H1 (cell line): Measurements from ENCODE around the gene SANBR. TPM values are rescaled to one million over a fixed set of nuclear protein-coding genes. Genes with fewer than 3 reads are reported as not detected.

Source experiments
- TCF12 ChIP-seq: IDR thresholded peaks from 2 replicates; pipeline ENCODE4 v1.6.1; 2011; ENCODE audit warnings: low read depth, mild to moderate bottlenecking, low read length
- polyA plus RNA-seq, 7 experiments: library from polyadenylated mRNA; depleted of rRNA in 3 of 7; stranded (reverse) in 5 of 7; unstranded in 2 of 7; fragments of >200 nt in 5 of 7; fragments of 200-250 nt in 2 of 7; gene quantifications; 1 replicate in 5 of 7; 2 replicates in 1 of 7; 4 replicates in 1 of 7; pipeline versions ENCODE4 v1.2.1 to v1.2.3, GENCODE V29; 2011 to 2013; ENCODE audit warnings: missing spikeins in 2 of 7, mixed read lengths in 2 of 7
- total RNA-seq: library from RNA; stranded (reverse); fragmentation: NEBNext Ultra II Directional; extraction: Animal tissue kit (Norgen Biotek cat#: 25700); gene quantifications from 2 replicates; pipeline ENCODE4 v1.2.1, GENCODE V29; 2021
- TF ChIP-seq, protein P1 (sequence below): fragments of 300-600 bp; sonication (generic); IDR thresholded peaks from 2 replicates; pipeline ENCODE4 v1.7.1; 2012; ENCODE audit warnings: low read length, moderate library complexity, mild to moderate bottlenecking, inconsistent platforms; ENCODE audit not compliant: insufficient replicate concordance

Gene SANBR
- total and polyA plus RNA-seq, 2 of the 8 experiments (the other 6 are each of a cell fraction or from before 2014, with no cell fraction given), result 3.4 to 12.1 TPM

DNA sequence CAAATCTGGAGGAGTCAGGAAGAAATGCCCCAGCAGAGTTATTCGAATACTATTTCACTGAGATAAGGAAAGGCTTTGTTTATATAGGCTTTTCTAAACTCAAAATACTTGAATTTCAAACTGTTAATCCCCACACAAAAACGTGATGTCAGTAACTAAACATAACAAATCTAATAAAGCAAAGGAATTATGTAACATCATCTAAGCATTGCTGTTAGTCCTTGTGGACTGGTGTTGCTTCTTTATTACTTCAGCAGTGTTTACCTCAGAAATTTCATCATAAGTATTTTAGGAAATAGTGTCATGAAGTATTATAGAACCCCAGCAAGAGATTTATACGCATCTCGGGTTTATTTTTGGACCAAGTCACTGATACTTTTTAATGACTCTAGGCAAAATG, 19.7 kb upstream of the SANBR start (continued):
- TF ChIP-seq, protein P1, sequence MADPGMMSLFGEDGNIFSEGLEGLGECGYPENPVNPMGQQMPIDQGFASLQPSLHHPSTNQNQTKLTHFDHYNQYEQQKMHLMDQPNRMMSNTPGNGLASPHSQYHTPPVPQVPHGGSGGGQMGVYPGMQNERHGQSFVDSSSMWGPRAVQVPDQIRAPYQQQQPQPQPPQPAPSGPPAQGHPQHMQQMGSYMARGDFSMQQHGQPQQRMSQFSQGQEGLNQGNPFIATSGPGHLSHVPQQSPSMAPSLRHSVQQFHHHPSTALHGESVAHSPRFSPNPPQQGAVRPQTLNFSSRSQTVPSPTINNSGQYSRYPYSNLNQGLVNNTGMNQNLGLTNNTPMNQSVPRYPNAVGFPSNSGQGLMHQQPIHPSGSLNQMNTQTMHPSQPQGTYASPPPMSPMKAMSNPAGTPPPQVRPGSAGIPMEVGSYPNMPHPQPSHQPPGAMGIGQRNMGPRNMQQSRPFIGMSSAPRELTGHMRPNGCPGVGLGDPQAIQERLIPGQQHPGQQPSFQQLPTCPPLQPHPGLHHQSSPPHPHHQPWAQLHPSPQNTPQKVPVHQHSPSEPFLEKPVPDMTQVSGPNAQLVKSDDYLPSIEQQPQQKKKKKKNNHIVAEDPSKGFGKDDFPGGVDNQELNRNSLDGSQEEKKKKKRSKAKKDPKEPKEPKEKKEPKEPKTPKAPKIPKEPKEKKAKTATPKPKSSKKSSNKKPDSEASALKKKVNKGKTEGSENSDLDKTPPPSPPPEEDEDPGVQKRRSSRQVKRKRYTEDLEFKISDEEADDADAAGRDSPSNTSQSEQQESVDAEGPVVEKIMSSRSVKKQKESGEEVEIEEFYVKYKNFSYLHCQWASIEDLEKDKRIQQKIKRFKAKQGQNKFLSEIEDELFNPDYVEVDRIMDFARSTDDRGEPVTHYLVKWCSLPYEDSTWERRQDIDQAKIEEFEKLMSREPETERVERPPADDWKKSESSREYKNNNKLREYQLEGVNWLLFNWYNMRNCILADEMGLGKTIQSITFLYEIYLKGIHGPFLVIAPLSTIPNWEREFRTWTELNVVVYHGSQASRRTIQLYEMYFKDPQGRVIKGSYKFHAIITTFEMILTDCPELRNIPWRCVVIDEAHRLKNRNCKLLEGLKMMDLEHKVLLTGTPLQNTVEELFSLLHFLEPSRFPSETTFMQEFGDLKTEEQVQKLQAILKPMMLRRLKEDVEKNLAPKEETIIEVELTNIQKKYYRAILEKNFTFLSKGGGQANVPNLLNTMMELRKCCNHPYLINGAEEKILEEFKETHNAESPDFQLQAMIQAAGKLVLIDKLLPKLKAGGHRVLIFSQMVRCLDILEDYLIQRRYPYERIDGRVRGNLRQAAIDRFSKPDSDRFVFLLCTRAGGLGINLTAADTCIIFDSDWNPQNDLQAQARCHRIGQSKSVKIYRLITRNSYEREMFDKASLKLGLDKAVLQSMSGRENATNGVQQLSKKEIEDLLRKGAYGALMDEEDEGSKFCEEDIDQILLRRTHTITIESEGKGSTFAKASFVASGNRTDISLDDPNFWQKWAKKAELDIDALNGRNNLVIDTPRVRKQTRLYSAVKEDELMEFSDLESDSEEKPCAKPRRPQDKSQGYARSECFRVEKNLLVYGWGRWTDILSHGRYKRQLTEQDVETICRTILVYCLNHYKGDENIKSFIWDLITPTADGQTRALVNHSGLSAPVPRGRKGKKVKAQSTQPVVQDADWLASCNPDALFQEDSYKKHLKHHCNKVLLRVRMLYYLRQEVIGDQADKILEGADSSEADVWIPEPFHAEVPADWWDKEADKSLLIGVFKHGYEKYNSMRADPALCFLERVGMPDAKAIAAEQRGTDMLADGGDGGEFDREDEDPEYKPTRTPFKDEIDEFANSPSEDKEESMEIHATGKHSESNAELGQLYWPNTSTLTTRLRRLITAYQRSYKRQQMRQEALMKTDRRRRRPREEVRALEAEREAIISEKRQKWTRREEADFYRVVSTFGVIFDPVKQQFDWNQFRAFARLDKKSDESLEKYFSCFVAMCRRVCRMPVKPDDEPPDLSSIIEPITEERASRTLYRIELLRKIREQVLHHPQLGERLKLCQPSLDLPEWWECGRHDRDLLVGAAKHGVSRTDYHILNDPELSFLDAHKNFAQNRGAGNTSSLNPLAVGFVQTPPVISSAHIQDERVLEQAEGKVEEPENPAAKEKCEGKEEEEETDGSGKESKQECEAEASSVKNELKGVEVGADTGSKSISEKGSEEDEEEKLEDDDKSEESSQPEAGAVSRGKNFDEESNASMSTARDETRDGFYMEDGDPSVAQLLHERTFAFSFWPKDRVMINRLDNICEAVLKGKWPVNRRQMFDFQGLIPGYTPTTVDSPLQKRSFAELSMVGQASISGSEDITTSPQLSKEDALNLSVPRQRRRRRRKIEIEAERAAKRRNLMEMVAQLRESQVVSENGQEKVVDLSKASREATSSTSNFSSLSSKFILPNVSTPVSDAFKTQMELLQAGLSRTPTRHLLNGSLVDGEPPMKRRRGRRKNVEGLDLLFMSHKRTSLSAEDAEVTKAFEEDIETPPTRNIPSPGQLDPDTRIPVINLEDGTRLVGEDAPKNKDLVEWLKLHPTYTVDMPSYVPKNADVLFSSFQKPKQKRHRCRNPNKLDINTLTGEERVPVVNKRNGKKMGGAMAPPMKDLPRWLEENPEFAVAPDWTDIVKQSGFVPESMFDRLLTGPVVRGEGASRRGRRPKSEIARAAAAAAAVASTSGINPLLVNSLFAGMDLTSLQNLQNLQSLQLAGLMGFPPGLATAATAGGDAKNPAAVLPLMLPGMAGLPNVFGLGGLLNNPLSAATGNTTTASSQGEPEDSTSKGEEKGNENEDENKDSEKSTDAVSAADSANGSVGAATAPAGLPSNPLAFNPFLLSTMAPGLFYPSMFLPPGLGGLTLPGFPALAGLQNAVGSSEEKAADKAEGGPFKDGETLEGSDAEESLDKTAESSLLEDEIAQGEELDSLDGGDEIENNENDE, result no peak
- no peak for TF ChIP-seq TCF12
